Epithelial cell of esophagus (primary cell): ENCODE measurements around the gene ZDHHC16.

Source experiments
- DNase-seq: peaks from one replicate; pipeline ENCODE4 v3.0.0; 2010; ENCODE audit warnings: low read depth
- H3K4me3 ChIP-seq: 2 replicates; pipeline ENCODE4 v1.5.1; 2011; ENCODE audit warnings: mild to moderate bottlenecking, low read length, control low read depth
- TF ChIP-seq, protein P1 (sequence below): IDR thresholded peaks from 2 replicates; pipeline ENCODE4 v1.5.1; 2011; ENCODE audit warnings: low read depth, mild to moderate bottlenecking, low read length, control low read depth, inconsistent platforms; ENCODE audit not compliant: insufficient read depth; ENCODE audit errors: missing control alignments

The ZDHHC16 gene

DNA sequence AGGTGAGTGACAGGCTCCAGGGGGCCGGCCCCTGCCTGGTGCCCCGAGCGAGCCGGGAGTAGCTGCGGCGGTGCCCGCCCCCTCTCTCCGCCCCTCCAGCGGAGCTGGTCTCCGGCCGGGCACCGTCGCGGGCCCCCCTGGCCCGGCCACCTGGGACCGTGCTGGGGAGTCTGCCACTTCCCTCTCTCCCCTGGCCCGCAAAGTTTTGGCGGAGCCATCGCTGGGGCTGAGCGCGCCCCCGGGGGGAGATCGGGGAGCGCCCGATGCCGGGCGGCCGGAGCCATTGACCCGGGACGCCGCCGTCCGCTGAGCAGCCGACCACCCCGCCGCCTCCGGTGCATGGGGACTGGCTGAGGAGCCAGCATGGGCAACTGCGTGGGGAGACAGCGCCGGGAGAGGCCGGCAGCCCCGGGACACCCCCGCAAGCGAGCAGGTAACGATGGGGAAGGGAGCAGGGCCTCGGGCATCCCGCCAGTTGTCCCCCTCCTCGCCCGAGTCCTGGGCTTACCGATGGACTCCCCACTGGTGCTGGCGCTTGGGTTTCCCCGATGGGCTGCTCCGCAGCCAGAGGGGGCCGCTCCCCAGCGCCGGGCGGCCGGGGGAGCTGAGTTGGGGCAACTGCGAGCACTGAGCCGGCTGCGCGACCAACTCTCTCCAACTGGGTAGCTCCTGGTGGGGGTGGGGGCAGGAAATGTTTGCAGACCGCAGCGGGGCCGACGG, 53.0 kb downstream of the ZDHHC16 start, which contains the start of gene UBTD1:
UBTD1 (plus strand) TSS at position 84 of the 720 bp plus-strand sequence; CDS start at position 364, 280 bp downstream.
- peak within 1 kb of the TSS; percentile 98 for H3K4me3 ChIP-seq
- peak; percentile 50 for DNase-seq
- TF ChIP-seq, protein P1, sequence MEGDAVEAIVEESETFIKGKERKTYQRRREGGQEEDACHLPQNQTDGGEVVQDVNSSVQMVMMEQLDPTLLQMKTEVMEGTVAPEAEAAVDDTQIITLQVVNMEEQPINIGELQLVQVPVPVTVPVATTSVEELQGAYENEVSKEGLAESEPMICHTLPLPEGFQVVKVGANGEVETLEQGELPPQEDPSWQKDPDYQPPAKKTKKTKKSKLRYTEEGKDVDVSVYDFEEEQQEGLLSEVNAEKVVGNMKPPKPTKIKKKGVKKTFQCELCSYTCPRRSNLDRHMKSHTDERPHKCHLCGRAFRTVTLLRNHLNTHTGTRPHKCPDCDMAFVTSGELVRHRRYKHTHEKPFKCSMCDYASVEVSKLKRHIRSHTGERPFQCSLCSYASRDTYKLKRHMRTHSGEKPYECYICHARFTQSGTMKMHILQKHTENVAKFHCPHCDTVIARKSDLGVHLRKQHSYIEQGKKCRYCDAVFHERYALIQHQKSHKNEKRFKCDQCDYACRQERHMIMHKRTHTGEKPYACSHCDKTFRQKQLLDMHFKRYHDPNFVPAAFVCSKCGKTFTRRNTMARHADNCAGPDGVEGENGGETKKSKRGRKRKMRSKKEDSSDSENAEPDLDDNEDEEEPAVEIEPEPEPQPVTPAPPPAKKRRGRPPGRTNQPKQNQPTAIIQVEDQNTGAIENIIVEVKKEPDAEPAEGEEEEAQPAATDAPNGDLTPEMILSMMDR = no peak

DNA sequence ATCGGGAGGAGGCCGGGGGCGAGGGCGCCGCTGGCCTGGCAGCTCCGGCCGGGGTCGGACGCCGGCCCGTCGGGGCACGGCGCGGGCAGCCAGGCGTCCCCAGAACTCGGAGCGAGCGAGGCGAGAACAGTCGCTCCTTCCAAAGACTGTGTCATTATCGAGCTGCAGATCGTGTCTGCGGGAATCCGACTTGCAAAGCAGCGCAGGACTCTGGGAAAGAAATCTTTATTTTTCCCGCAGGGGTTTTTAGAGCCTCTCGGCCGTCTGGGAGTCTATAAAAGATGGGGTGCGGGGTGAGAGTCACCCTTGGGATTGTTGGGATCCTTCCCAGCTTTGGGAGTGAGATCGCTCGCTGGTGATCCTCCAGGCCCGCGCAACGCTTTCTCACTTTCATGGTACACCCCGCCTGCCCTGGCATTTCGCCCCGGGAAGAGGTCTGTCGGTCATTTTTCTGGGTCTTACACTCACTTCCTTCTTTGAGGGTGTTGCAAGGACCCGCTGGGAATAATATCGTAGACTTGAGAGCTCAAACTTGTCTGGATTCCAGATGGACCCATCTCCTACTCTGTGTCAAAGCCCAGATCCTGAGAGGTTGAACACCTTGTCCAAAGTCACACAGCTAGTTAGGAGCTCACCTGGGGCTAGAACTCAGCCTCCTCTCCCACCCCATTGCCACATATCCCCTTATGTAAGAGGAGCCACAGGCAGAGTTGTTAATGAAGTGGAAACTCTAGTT, 53.8 kb downstream of the ZDHHC16 start:
- peak overlapping the region; percentile 98 for H3K4me3 ChIP-seq
- peak; percentile 27 for DNase-seq
- TF ChIP-seq, protein P1 = no peak

DNA sequence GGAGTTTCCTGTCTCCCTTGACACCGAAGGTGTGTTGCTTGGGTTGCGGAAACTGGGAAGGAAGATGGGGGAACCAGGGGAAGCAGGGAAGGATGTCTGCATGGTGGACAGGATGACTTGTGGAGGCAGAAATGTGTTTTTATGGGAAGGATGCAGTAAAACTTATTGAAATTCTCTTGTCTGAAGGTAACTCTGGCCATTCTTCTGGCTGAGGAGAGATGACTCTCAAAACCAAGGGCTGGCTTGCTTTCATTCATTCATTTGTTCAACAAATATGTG, 54.3 kb downstream of the ZDHHC16 start:
- peak overlapping the region; percentile 98 for H3K4me3 ChIP-seq
- TF ChIP-seq, protein P1 = no peak
- DNase-seq = no peak

DNA sequence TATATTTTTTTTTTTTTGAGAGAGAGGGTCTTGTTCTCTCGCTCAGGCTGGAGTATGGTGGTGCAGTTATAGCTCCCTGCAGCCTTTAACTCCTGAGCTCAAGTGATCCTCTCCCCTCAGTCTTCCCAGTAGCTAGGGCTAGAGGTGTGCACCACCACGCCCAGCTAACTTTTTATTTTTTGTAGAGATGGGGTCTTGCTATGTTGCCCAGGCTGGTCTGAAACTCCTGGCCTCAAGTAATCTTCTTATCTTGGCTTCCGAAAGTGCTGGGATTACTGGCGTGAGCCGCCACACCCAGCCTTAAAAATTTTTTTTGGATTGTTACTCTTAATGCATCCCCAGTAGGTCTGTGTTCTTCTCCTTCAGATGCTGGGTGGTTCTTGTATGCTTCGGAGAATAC, 56.9 kb downstream of the ZDHHC16 start:
- DNase-seq = no peak
- H3K4me3 ChIP-seq = no peak overlapping the region
- TF ChIP-seq, protein P1 = no peak

DNA sequence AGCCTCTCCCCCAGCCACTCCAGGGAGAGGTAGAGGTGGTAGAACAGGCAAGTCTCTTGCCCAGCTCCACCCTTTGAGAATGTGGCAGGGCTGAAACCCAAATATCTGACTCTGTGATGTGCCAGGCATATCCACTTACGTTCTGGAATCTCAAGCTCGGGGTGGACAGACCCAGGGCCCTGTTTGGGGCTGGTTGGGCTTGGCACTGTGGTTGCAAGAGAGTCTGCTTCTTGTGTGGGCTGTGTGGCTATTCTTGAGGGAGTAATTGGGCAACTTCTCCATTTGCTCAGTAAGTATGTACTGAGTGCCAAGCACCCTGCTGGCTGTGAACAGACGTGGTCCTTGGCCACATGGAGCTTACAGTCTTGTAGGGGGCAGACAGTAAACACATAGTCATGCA, 57.4 kb downstream of the ZDHHC16 start:
- TF ChIP-seq, protein P1 = no peak
- DNase-seq = no peak
- H3K4me3 ChIP-seq = no peak overlapping the region

DNA sequence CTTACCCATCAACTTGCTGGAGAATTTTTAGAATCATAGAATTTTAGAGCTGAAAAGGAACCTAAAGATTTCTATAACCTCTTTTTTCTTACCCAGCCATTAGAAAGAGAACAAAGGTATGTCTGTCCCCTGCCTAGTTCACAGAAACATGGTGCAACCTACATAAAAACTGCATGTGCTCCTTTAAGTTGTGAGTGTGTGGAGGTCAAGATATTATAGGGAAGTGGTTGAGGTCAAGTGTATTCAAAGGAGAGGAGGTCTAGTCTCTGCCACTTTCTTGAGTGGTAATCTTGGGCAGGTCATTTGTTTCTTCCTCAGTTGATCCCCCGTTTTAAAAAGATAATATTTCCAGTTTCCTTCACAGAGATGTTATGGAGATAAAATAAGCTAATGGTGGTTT, 59.2 kb downstream of the ZDHHC16 start:
- H3K4me3 ChIP-seq = no peak overlapping the region
- no peak for DNase-seq
- TF ChIP-seq, protein P1 = no peak
